Stimulated activated naive CD8-positive, alpha-beta T cell treated with anti-CD3 and anti-CD28 coated beads, Interleukin-15, Interleukin-2, amounts not matched to agents 100 U/mL and 50 U/mL, for 24 hours (primary cell): Measurements from ENCODE around the gene EMILIN3.
A peak's percentile ranks its signal among the peaks of the same experiment; 100 is the strongest.

Experiments used
- ATAC-seq: fragments of 150-1000 bp; cut with Tn5 transposase; one replicate; pipeline ENCODE4 v1.10.0; 2021
- DNase-seq: peaks from one replicate; pipeline ENCODE4 v3.0.0; 2021

EMILIN3 gene

GRCh38 chr20:41366546-41367392 lies at the start of gene EMILIN3:
EMILIN3 (minus strand) TSS chr20:41366818; CDS start chr20:41366634, 184 bp downstream.
- no peak for ATAC-seq
- DNase-seq = no peak

- no peak for DNase-seq
Measured at GRCh38 chr20:41415191-41415590, 48.6 kb upstream of the EMILIN3 start.

GRCh38 chr20:41413169-41413568 lies 46.6 kb upstream of the EMILIN3 start:
- no peak for ATAC-seq
- DNase-seq = no peak

More at GRCh38 chr20:41415191-41415590, 48.6 kb upstream of the EMILIN3 start:
- no peak for ATAC-seq

- no peak for ATAC-seq
- DNase-seq = no peak
Measured at GRCh38 chr20:41412324-41413120, 45.9 kb upstream of the EMILIN3 start.

GRCh38 chr20:41411391-41411847 lies 44.8 kb upstream of the EMILIN3 start:
- ATAC-seq = no peak
- DNase-seq = no peak

GRCh38 chr20:41408986-41409385 lies 42.4 kb upstream of the EMILIN3 start:
- ATAC-seq = no peak
- DNase-seq = no peak

GRCh38 chr20:41408156-41408794 lies 41.7 kb upstream of the EMILIN3 start:
- DNase-seq (no peak), ATAC-seq (peak; percentile 55)

- no peak for DNase-seq
- ATAC-seq = no peak
Measured at GRCh38 chr20:41407607-41408006, 41.0 kb upstream of the EMILIN3 start.

GRCh38 chr20:41406896-41407444 lies 40.4 kb upstream of the EMILIN3 start:
- no peak for ATAC-seq
- DNase-seq = no peak

GRCh38 chr20:41406353-41406752 lies 39.7 kb upstream of the EMILIN3 start:
- ATAC-seq (no peak), DNase-seq (no peak)

- DNase-seq = no peak
- ATAC-seq = no peak
Measured at GRCh38 chr20:41405436-41405835, 38.8 kb upstream of the EMILIN3 start.

GRCh38 chr20:41403604-41404003 lies 37.0 kb upstream of the EMILIN3 start:
- no peak for ATAC-seq
- no peak for DNase-seq

GRCh38 chr20:41398408-41398807 lies 31.8 kb upstream of the EMILIN3 start:
- DNase-seq = no peak
- ATAC-seq = no peak

GRCh38 chr20:41395667-41396664 lies 29.3 kb upstream of the EMILIN3 start:
- DNase-seq = no peak
- no peak for ATAC-seq

GRCh38 chr20:41394931-41395666 lies 28.5 kb upstream of the EMILIN3 start:
- DNase-seq = no peak
- no peak for ATAC-seq

- DNase-seq (no peak), ATAC-seq (no peak)
Measured at GRCh38 chr20:41394081-41394480, 27.5 kb upstream of the EMILIN3 start.

GRCh38 chr20:41393705-41394066 lies 27.1 kb upstream of the EMILIN3 start:
- ATAC-seq (no peak), DNase-seq (no peak)

- no peak for ATAC-seq
- DNase-seq = no peak
Measured at GRCh38 chr20:41392871-41393704, 26.5 kb upstream of the EMILIN3 start.

- ATAC-seq = no peak
- DNase-seq = no peak
Measured at GRCh38 chr20:41392295-41392694, 25.7 kb upstream of the EMILIN3 start.
